Measurements from ENCODE around the gene SKAP2.

The SKAP2 gene

GRCh38 chr7:26637610-26638009 lies 226.8 kb downstream of the SKAP2 start:
- DNase-seq (ENCODE audit: low read depth in 2 of 2) = no peak

- DNase-seq (ENCODE audit: low read depth in 2 of 2) = no peak
Measured at GRCh38 chr7:26636808-26637207, 227.6 kb downstream of the SKAP2 start.

GRCh38 chr7:26633557-26633956 lies 230.8 kb downstream of the SKAP2 start:
- no peak for DNase-seq (ENCODE audit: low read depth in 2 of 2)

- DNase-seq (ENCODE audit: low read depth in 2 of 2) = no peak
Measured at GRCh38 chr7:26631601-26632000, 232.8 kb downstream of the SKAP2 start.

- no peak for DNase-seq (ENCODE audit: low read depth in 2 of 2)
Measured at GRCh38 chr7:26630941-26631580, 233.3 kb downstream of the SKAP2 start.

GRCh38 chr7:26630361-26630760 lies 234.0 kb downstream of the SKAP2 start:
- DNase-seq (ENCODE audit: low read depth in 2 of 2) = no peak

- no peak for DNase-seq (ENCODE audit: low read depth in 2 of 2)
Measured at GRCh38 chr7:26629696-26630095, 234.7 kb downstream of the SKAP2 start.

GRCh38 chr7:26627891-26628341 lies 236.5 kb downstream of the SKAP2 start:
- no peak for DNase-seq (ENCODE audit: low read depth in 2 of 2)

GRCh38 chr7:26627221-26627620 lies 237.2 kb downstream of the SKAP2 start:
- DNase-seq (ENCODE audit: low read depth in 2 of 2) = no peak

- DNase-seq (ENCODE audit: low read depth in 2 of 2) = no peak
Measured at GRCh38 chr7:26626687-26627086, 237.7 kb downstream of the SKAP2 start.

- DNase-seq (ENCODE audit: low read depth in 2 of 2) = no peak
Measured at GRCh38 chr7:26626156-26626555, 238.2 kb downstream of the SKAP2 start.

GRCh38 chr7:26625286-26625685 lies 239.1 kb downstream of the SKAP2 start:
- no peak for DNase-seq (ENCODE audit: low read depth in 2 of 2)

- no peak for DNase-seq (ENCODE audit: low read depth in 2 of 2)
Measured at GRCh38 chr7:26624839-26625238, 239.6 kb downstream of the SKAP2 start.

GRCh38 chr7:26624431-26624830 lies 240.0 kb downstream of the SKAP2 start:
- no peak for DNase-seq (ENCODE audit: low read depth in 2 of 2)

GRCh38 chr7:26620352-26620751 lies 244.0 kb downstream of the SKAP2 start:
- no peak for DNase-seq (ENCODE audit: low read depth in 2 of 2)

GRCh38 chr7:26619348-26619984 lies 244.9 kb downstream of the SKAP2 start:
- DNase-seq (ENCODE audit: low read depth in 2 of 2) = no peak

- DNase-seq (ENCODE audit: low read depth in 2 of 2) = no peak
Measured at GRCh38 chr7:26618898-26619297, 245.5 kb downstream of the SKAP2 start.

GRCh38 chr7:26618449-26618848 lies 245.9 kb downstream of the SKAP2 start:
- no peak for DNase-seq (ENCODE audit: low read depth in 2 of 2)
